ENCODE data around the gene HS3ST3A1. TPM values are rescaled to one million over a fixed set of nuclear protein-coding genes. Genes with fewer than 3 reads are reported as not detected.

The HS3ST3A1 gene
- total and polyA plus RNA-seq, 12 donors = 0.12 to 4.1 (median 1.6) TPM; not detected in 1

GRCh38 chr17:13593757-13594156 is 8.0 kb downstream of the HS3ST3A1 start:
- ATAC-seq = no peak
- peaks cover 0 to 12% (median 0%) of the 10 kb centered on the region in 9 donors for H3K4me1 ChIP-seq
- intact Hi-C loops (cut with DNase I) = loop anchor here in 9 of 10 donors (1.0 to 10.0 kb wide), 9 partner anchors 255 to 1581 kb away; partner anchors contain the start of gene COX10 (in 2 of the 9)
- no peak for DNase-seq
- H3K4me3 ChIP-seq = no peak overlapping the region
- H3K9me3 ChIP-seq = no peaks in the 10 kb centered on the region
- no peak overlapping the region for H3K27ac ChIP-seq
- H3K27me3 ChIP-seq = peaks cover 0 to 24% (median 5%) of the 10 kb centered on the region in 7 donors
- H3K36me3 ChIP-seq = no peaks in the 10 kb centered on the region
- WGBS, 2 donors = 83 to 89% methylated on average over 10 of the region's 10 CpGs
- TF ChIP-seq, protein P1, sequence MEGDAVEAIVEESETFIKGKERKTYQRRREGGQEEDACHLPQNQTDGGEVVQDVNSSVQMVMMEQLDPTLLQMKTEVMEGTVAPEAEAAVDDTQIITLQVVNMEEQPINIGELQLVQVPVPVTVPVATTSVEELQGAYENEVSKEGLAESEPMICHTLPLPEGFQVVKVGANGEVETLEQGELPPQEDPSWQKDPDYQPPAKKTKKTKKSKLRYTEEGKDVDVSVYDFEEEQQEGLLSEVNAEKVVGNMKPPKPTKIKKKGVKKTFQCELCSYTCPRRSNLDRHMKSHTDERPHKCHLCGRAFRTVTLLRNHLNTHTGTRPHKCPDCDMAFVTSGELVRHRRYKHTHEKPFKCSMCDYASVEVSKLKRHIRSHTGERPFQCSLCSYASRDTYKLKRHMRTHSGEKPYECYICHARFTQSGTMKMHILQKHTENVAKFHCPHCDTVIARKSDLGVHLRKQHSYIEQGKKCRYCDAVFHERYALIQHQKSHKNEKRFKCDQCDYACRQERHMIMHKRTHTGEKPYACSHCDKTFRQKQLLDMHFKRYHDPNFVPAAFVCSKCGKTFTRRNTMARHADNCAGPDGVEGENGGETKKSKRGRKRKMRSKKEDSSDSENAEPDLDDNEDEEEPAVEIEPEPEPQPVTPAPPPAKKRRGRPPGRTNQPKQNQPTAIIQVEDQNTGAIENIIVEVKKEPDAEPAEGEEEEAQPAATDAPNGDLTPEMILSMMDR (IDR thresholded peaks at IDR 0.05) = no peak

DNA sequence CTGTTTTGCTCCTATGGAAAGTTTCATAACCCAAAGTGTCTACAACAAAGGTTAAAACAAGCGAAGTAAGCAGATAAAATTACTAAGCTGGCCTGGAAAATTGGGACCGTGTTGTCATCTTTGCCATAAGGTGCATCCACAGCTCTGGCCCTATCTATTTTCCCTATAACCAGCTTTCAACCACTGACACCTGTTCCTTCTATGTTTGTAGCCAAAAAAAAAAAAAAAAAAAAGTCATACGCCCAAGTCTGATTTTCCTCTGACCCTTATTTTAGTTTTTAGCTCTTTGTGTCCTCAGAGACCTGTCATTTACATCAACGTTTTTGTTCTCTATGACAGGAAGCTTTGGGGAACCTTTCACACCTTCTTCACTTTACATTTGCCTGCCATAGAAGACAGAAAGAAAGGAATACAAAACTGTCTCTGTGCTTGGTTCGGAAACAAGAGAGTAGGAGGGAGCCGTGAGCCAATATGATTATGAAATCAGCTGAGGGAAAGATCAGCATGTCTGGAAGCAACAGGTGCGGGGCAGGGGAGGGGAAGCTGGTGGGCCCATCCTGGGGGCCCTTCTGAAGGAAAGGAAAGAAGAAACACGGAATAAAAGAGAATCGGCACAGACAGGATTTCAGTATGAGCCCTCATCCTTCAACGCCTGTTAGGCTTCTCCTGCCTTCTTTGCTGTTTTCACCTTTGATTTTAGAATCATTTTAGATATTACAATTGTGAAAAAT is 8.5 kb downstream of the HS3ST3A1 start:
- Histone ChIP-seq H3K4me3 (no peak overlapping the region), H3K27ac (no peak overlapping the region), H3K27me3 (peaks cover 0 to 21% (median 0%) of the 10 kb centered on the region in 7 donors), H3K36me3 (no peaks in the 10 kb centered on the region), H3K4me1 (peaks cover 0 to 12% (median 0%) of the 10 kb centered on the region in 9 donors), H3K9me3 (no peaks in the 10 kb centered on the region)
- TF ChIP-seq, protein P1 (IDR thresholded peaks at IDR 0.05) = no peak
- DNase-seq (no peak), ATAC-seq (no peak)
- intact Hi-C loops (cut with DNase I) = loop anchor here in 9 of 10 donors (5.0 to 10.0 kb wide), 7 partner anchors 256 to 1582 kb away; partner anchors contain the start of gene COX10 (in 2 of the 9)
- WGBS, 2 donors = 63 to 74% methylated on average over 10 of the region's 10 CpGs

- Histone ChIP-seq H3K27ac (no peak overlapping the region), H3K9me3 (no peaks in the 10 kb centered on the region), H3K4me3 (no peak overlapping the region), H3K27me3 (peaks cover 0 to 16% (median 0%) of the 10 kb centered on the region in 7 donors), H3K4me1 (peaks cover 0 to 12% (median 0%) of the 10 kb centered on the region in 9 donors), H3K36me3 (no peaks in the 10 kb centered on the region)
- WGBS, 2 donors = 44 to 53% methylated on average over 7 of the region's 7 CpGs
- TF ChIP-seq, protein P1 (IDR thresholded peaks at IDR 0.05) = no peak
- peak in 3 of 8 donors; percentile 43 to 59 (median 43) for ATAC-seq
- DNase-seq = no peak
- intact Hi-C loops (cut with DNase I) = loop anchor here in 9 of 10 donors (5.0 to 10.0 kb wide), 7 partner anchors 255 to 1582 kb away; partner anchors contain the start of gene COX10 (in 2 of the 9)
Observed at GRCh38 chr17:13592427-13592826, 9.3 kb downstream of the HS3ST3A1 start.

GRCh38 chr17:13590441-13590840 is 11.3 kb downstream of the HS3ST3A1 start:
- TF ChIP-seq, protein P1 (IDR thresholded peaks at IDR 0.05) = no peak
- Histone ChIP-seq H3K27ac (no peak overlapping the region), H3K4me3 (no peak overlapping the region), H3K4me1 (peaks cover 0 to 12% (median 0%) of the 10 kb centered on the region in 9 donors), H3K36me3 (no peaks in the 10 kb centered on the region), H3K9me3 (no peaks in the 10 kb centered on the region), H3K27me3 (peaks cover 0 to 7% (median 0%) of the 10 kb centered on the region in 7 donors)
- DNase-seq (no peak), ATAC-seq (no peak)
- intact Hi-C loops (cut with DNase I) = loop anchor here in 9 of 10 donors (5.0 to 10.0 kb wide), 7 partner anchors 253 to 1584 kb away; partner anchors contain the start of gene COX10 (in 2 of the 9)
- 76 to 85% methylated on average over 1 of the region's 1 CpG for WGBS, 2 donors

All from heart right ventricle (tissue), 16 donors.